GM10847 (cell line): Measurements from ENCODE around the gene TIMM13.

Source experiments
- POLR2A ChIP-seq: IDR thresholded peaks from 2 replicates; pipeline ENCODE4 v1.6.1; 2011; ENCODE audit not compliant: insufficient read length; ENCODE audit errors: extremely low read depth

Gene TIMM13

DNA sequence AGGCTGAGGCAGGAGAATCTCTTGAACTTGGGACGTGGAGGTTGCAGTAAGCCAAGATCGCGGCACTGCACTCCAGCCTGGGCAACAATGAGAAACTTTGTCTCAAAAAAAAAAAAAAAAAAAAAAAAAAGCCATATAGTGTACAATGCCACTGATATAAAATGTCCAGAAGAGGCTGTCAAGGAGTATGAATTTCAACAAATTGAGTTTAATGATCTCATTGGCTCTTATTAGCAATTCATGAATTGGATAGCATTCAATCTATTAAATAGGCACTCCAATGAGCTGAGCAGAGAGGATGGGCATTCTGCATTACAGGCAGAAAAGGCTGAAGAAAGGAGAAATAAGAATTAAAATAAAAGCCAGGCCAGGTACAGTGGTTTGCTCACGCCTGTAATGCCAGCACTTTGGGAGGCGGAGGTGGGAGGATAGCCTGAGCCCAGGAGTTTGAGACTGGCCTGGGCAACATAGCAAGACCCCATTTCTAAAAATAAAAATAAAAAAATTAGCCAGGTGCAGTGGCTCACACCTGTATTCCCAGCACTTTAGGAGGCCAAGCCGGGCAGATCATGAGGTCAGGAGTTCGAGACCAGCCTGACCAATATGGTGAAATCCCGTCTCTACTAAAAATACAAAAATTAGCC, 30.1 kb upstream of the TIMM13 start:
- no peak for TF ChIP-seq POLR2A

DNA sequence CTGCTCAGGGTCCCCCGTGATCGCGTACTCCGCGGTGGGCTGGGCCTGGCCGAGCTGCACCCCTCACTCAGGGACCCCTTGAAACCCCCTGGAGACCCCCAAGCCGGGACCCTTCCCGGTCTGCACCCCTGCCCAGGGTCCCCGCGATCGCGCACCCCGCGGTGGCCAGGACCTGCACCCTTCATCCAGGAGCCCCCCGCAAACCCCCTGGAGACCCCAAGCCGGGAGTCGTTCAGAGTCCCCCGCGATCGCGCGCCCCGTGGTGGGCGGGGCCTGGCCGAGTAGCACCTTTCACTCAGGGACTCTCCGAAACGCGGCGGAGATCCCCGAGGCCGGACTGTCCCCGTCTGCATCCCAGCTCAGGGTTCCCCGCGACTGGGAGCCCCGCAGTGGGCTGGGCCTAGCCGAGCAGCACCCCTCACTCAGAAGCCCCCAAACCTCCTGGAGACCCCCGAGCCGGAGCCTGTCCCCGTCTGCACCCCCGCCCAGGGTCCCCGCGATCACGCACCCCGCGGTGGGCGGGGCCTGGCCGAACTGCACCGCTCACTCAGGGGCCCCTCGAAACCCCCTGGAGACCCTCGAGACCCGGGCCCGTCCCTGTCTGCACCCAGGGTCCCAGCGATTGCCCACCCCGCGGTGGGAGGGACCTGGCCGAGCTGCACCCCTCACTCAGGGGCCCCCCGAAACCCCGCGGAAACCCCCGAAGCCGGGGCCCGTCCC, 28.6 kb upstream of the TIMM13 start:
- TF ChIP-seq POLR2A: no peak

DNA sequence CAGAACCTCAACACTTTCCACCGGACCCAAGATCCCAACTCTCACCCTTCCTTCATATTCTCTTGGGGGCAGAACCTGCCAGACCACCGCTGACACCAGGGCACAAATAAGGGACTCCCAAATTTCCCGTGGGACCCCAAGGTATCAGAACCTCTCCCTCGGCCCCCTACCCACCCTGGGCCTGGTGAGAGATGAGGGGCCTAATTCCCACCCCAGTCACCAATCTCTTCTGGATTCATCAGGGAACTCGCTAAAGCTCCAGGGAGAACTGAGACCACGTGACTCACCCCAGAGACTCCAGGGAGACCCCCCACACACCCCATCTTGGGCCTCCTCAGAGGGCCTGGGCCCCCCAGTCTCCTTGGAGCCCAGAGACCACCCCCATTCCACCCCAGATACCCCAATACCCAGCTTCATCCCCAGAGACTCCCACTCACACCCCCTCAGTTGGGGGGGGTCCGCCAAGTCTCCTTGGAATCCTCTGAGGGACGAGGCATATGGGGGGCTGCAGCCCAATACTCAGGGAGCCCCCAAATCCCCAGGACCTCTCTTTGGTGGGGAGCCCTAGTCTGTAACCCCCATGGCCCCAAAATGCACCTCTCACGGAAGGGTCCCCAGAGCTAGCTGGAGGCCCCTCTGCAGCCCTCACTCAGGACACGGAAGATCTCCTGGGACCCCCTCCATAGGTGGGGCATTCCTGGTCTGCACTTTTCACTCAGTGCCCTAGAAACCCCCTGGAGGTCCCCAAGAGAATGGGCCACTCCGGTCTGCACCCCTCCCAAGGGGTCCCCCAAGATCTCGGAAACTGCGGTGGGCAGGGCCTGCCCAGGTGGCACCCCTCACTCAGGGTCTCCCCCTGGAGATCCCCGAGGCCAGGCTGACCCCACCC, 27.8 kb upstream of the TIMM13 start:
- no peak for TF ChIP-seq POLR2A

DNA sequence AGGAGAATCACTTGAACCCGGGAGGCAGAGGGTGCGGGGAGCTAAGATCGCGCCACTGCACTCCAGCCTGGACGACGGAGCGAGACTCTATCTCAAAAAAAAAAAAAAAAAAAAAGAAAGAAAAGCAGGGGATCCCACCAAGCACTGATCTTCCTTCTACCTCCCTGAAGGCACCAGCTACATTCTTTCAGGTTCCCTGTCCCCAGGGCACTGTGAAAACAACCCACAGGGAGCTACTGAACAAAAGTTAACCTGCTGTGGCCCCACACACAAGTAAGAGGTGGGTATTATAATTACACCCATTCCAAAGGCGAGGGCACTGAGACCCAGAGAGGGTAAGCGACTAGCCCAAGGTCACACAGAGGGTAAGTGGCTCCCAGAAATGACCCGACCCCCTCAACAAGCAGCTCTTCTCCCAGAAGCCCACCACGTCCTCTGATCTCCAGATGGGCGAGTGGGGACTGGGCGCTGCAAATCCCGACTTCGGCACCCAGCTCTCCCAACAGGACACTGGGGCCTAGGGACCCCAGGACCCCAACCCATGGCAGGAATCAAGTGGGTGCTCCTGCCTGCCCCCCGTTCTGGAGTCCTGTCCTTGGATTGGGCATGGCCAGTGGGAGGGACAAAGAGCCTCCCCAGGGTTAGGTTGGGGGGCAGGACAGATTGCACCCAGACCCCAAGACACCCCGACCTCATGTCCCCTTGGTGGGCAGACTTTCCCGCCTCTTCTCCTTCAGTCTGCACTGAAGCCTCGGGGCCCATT, 27.0 kb upstream of the TIMM13 start:
- TF ChIP-seq POLR2A: no peak

DNA sequence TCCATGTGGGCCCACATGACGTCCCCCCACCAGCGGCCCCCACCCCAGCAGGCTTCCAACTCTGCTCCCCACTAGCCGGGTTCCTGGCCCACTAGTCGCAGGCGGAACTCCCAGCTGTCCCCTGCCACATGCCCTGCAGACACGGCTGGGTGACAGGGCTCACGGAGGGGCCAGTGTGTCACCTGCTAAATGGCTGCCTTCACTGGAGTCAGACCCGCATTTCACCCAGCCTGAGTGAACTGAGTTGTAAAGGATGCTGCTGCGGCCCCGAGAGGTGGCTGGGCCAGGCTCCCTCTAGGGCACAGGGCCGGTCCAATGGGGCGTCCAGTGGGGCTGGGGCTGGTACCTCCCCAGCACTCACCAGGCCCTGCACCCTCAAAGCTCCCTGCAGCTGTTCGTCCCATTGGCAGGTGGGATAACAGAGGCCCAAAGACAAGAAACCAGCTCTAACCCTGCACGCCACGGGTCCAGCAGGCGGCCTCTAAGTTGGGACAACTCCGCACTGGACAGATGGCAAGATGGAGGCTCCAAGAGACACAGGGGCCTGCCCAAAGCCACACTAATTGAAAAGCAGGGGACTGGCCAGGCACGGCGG, 26.1 kb upstream of the TIMM13 start:
- no peak for TF ChIP-seq POLR2A

DNA sequence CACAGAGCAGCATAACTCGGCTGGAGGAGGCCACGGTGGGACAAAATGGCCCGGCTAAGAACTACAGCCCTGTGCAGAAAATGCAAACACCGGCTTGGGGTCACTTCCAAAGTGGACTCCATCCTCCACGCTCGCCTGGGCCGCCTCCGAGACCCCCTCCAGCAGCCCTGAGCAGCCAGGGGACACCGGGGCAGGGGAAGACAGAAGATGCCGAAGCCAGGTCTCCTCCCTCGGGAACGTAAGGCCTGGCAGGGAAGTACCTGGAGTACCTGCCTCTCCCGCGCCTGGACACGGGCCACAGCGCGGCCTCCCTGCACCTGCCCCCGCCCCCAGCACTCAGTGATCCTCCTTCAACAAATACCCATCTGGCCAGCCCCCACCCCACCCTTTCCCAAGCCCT, 24.4 kb upstream of the TIMM13 start:
- TF ChIP-seq POLR2A: no peak

DNA sequence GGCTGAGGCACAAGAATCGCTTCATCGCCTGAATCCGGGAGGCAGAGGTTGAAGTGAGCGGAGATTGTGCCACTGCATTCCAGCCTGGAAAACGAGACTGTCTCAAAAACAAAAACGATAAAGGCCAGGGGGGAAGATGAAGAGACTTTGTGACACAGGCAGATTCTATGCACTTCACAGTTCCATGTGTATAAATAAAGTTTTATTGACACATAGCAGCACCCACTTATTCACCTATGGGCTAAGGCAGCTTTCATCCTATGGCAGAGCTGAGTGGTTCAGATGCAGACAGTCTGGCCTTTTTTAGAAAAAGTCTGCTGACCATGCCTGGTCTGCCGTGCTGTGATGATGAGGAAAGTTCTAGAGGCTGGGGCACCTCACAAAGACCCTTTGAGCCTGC, 23.8 kb upstream of the TIMM13 start:
- no peak for TF ChIP-seq POLR2A

DNA sequence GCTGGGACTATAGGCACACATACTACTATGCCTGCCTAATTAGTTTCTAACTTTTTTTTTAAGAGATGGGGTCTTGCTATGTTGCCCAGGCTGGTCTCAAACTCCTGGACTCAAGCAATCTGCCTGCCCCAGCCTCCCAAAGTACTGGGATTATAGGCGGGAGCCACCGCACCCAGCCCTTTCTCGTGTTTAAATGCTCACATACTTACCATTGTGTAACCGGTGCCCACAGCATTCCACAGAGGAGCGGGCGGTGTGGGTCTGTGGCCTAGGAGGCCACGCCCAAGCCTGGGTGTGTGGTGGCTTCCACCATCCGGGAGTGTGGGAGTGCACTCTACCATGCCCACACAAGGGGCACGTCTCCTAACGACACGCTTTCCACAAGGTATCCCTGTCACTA, 21.6 kb upstream of the TIMM13 start:
- TF ChIP-seq POLR2A: no peak

DNA sequence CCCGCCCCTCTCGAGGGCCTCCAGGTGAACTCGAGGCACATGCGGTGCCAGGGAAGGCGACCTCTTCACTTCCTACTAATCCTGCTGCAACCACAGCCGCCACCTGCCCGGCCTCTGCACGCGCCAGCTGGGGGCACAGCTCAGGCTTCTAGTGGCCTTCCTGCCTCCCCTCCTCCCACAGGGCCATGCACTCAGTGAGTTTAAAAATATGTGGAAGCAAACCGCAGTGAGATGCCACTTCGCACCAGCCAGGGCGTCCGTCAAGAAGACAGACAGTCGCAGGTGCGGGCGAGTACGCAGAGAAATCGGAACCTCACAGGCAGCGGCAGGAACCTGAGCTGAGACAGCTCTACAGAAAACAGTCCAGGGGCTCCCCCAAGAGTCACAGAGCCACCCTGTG, 19.0 kb upstream of the TIMM13 start:
- TF ChIP-seq POLR2A: no peak

DNA sequence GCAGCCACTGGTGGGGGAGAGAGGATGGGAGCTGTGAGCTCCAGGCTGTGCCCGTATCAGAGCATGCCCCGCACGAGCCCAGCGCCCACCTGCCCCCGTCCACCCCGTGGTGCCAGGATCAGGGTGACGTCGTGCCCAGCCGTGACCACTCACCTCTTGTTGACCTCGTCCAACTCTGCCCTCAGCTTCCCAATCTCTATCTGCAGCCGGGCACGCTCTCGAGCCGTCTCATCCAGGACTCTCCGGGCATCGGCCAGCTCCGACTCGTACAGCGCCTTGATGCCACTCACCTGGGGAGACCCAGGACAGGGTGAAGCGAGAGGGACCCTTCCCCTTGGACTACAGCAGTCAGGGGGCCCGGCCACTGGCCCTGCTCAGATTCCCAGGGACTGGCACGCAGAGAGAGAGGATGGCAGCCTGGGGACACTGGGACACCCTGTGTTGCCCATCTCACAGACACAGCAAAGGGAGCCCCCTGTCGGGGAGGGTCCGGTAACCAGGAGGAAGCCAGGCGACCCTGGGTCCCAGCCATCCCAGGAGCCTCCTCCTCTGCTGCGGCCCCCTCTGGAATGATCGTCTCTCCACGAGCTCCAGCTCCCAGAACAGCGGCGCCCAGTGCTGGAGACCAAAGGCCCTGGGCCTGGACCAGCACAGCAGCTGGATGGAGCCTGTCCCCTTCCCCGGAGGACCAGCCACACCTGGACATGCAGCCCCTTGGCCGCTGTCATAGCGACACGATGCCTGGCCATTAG, 17.0 kb upstream of the TIMM13 start:
- TF ChIP-seq POLR2A: no peak

DNA sequence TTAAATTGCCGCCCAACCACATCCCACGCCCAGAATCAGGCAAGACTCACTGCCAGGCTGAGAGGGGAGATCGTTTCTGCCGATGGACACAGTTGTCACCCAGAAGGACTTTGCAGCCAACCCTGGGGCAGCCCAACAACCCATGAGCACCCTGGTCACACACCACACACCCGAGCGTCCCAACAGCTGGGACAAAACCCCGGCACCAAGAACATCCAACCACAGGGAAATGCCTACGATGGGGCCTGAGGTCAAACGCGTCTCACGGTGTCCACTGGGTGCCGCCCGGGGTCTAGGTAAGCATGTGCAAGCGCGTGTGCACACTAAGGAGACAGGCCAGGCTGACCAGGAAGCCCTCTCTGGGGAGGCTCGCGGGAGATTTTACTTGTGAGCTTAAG, 16.4 kb upstream of the TIMM13 start:
- TF ChIP-seq POLR2A: no peak

DNA sequence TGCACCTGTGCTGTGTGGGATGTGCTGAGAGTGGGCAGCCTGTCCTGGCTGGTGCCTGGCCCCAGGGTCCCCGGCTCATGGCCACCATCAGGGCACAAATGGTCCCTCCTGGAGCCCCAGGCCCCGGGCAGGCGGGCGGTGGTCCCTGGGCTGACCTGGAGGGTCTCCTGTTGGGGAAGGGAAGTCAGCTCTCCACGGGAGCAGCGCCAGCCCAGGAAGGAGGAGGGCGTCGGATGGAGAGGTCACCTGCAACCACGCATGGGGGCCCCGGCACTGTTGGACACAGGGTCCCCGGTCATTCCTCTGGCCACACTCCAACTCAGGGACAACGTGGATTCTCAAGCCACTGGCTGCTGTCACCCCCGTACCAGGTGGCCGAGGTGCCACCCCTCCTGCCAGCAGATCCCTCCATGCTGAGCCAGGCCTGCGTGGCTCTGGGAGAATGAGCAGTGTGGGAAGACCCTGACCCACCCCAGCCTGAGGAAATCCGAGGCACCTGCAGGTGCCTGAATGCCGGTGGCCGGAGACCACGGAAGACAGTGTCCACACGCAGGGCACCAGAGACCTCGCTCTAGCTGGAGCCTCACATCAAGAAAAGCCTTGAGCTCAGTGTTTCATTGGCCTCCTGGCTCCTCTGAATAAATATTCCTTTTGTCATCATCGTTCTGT, 15.9 kb upstream of the TIMM13 start:
- no peak for TF ChIP-seq POLR2A

DNA sequence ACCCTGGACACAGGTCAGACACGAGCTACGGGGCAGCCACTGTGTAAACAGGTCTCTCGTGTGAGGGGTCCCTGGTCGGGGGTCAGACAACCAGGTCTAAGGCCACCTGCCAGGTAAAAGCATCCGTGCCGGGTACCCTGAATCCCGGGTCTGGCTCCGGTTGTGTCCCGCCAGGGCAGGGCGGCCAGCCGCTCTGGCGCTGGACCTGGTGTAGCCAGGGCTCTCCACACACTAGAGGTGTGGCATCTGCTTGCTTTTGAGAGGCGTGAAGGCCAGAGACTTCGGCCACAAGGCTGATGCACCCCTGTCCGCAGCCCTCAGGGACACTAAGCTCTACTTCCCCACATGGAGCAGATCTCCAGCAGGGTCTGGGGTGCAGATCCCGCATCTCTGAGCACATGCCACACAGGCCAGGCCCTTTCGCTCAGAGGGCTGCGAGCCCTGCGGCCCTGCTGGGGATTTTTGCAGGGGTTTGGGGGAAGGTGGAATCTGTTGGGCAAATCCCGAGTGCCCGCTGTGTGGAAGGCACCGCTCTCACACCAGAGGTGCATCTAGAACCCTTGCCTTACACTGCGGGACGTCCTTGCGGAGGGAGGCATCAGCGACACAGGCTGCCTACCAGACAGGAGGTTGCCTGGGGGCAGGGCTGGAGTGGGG, 13.8 kb upstream of the TIMM13 start:
- TF ChIP-seq POLR2A: no peak
